IMR-90 (cell line): Measurements from ENCODE around the gene KCNAB1. TPM values are rescaled to one million over a fixed set of nuclear protein-coding genes. Genes with fewer than 3 reads are reported as not detected.

ENCODE experiments used
- ATAC-seq: fragments of 200-7000 bp; cut with Tn5 transposase; 2 replicates; pipeline ENCODE4 v1.9.1; 2020; ENCODE audit warnings: low read depth, mild to moderate bottlenecking, moderate library complexity
- BruUV-seq: library from RNA; stranded (reverse); fragments of 400-500 nt; replicated peaks from 2 replicates; lab custom pipeline; 2021; lab: Mats Ljungman, UMichigan
- CTCF ChIA-PET: fragments of 300-600 bp; formaldehyde crosslinking; extraction: SDS; loops from one replicate; lab custom pipeline; 2021; ENCODE audit warnings: antibody characterized with exemption; lab: Yijun Ruan, JAX
- POLR2A ChIA-PET: fragments of 300-600 bp; sonication (Branson Sonifier 250); formaldehyde crosslinking; loops from one replicate; lab custom pipeline; 2022; ENCODE audit warnings: antibody characterized with exemption; ENCODE audit not compliant: unreplicated experiment; lab: Charles Lee
- DNase-seq: peaks from one replicate; pipeline ENCODE4 v3.0.0; 2013
- H2AFZ ChIP-seq: replicated peaks from 2 replicates; pipeline ENCODE3; 2013; ENCODE audit warnings: low read length, mild to moderate bottlenecking; ENCODE audit not compliant: poor library complexity
- H2AK5ac ChIP-seq: 2 replicates; pipeline ENCODE4 v1.6.1; 2013; ENCODE audit warnings: low read depth, low read length, inconsistent platforms
- H2AK9ac ChIP-seq: replicated peaks from 2 replicates; pipeline ENCODE3; 2013; ENCODE audit warnings: mild to moderate bottlenecking, low read depth, low read length, moderate library complexity; ENCODE audit not compliant: poor library complexity
- H2BK120ac ChIP-seq: 2 replicates; pipeline ENCODE4 v1.6.1; 2013; ENCODE audit warnings: low read depth, low read length, inconsistent platforms
- H2BK15ac ChIP-seq: 3 replicates; pipeline ENCODE4 v1.6.1; 2013; ENCODE audit warnings: low read depth, low read length, inconsistent platforms
- H2BK20ac ChIP-seq: 2 replicates; pipeline ENCODE4 v1.6.1; 2013; ENCODE audit warnings: low read depth, mild to moderate bottlenecking, inconsistent platforms, low read length, moderate library complexity
- H2BK5ac ChIP-seq: 2 replicates; pipeline ENCODE4 v1.6.1; 2013; ENCODE audit warnings: mild to moderate bottlenecking, low read depth, low read length, inconsistent platforms; ENCODE audit not compliant: poor library complexity, severe bottlenecking
- H3K14ac ChIP-seq: replicated peaks from 2 replicates; pipeline ENCODE4 v1.6.1; 2013; ENCODE audit warnings: low read depth, low read length, inconsistent platforms
- H3K18ac ChIP-seq: 2 replicates; pipeline ENCODE4 v1.6.1; 2013; ENCODE audit warnings: low read depth, low read length, control low read depth
- H3K23ac ChIP-seq: 2 replicates; pipeline ENCODE4 v1.6.1; 2013; ENCODE audit warnings: low read depth, low read length, inconsistent platforms
- H3K27ac ChIP-seq: 2 replicates; pipeline ENCODE4 v1.5.1; 2013; ENCODE audit warnings: mild to moderate bottlenecking, control low read depth, low read length; ENCODE audit not compliant: insufficient read depth
- H3K27me3 ChIP-seq: 2 replicates; pipeline ENCODE4 v1.6.1; 2013; ENCODE audit warnings: low read length; ENCODE audit not compliant: control insufficient read depth, insufficient read depth
- H3K36me3 ChIP-seq: 2 replicates; pipeline ENCODE4 v1.6.1; 2013; ENCODE audit warnings: low read length, mixed read lengths; ENCODE audit not compliant: control insufficient read depth, insufficient read depth
- H3K4ac ChIP-seq: 2 replicates; pipeline ENCODE4 v1.6.1; 2013; ENCODE audit warnings: low read depth, low read length, inconsistent platforms
- H3K4me1 ChIP-seq: 2 replicates; pipeline ENCODE4 v1.6.1; 2013; ENCODE audit warnings: low read length, mixed read lengths; ENCODE audit not compliant: control insufficient read depth, insufficient read depth
- H3K4me2 ChIP-seq: 2 replicates; pipeline ENCODE4 v1.6.1; 2013; ENCODE audit warnings: low read depth, mild to moderate bottlenecking, control low read depth, low read length, moderate library complexity
- H3K4me3 ChIP-seq: 2 replicates; pipeline ENCODE4 v1.5.1; 2013; ENCODE audit warnings: low read depth, mild to moderate bottlenecking, control low read depth, low read length, moderate library complexity; ENCODE audit not compliant: insufficient read depth
- H3K56ac ChIP-seq: 2 replicates; pipeline ENCODE4 v1.6.1; 2013; ENCODE audit warnings: low read length, inconsistent platforms; ENCODE audit not compliant: insufficient read depth; ENCODE audit errors: extremely low read depth
- H3K79me1 ChIP-seq, 2 experiments: 2 replicates each; pipeline ENCODE4 v1.6.1; 2013; ENCODE audit warnings: low read length in 2 of 2, inconsistent platforms in 1 of 2, low read depth in 1 of 2
- H3K9ac ChIP-seq: 2 replicates; pipeline ENCODE4 v1.6.1; 2013; ENCODE audit warnings: low read depth, low read length, control low read depth
- H3K9me1 ChIP-seq: 2 replicates; pipeline ENCODE4 v1.6.1; 2013; ENCODE audit warnings: low read length, inconsistent platforms; ENCODE audit not compliant: insufficient read depth
- H3K9me3 ChIP-seq: 2 replicates; pipeline ENCODE4 v1.6.1; 2013; ENCODE audit warnings: low read length; ENCODE audit not compliant: control insufficient read depth, insufficient read depth
- H4K20me1 ChIP-seq: 2 replicates; pipeline ENCODE4 v1.6.1; 2013; ENCODE audit warnings: low read length, inconsistent platforms; ENCODE audit not compliant: insufficient read depth
- H4K5ac ChIP-seq: 2 replicates; pipeline ENCODE4 v1.6.1; 2013; ENCODE audit warnings: mild to moderate bottlenecking, low read depth, low read length, control low read depth
- H4K8ac ChIP-seq, 2 experiments: 2 replicates each; pipeline ENCODE4 v1.6.1; 2013; ENCODE audit warnings: low read depth in 2 of 2, low read length in 2 of 2, control low read depth in 1 of 2, inconsistent platforms in 1 of 2
- H4K91ac ChIP-seq: 2 replicates; pipeline ENCODE4 v1.6.1; 2013; ENCODE audit warnings: low read depth, low read length, inconsistent platforms; ENCODE audit not compliant: insufficient read depth
- FOS ChIP-seq: fragments of 150-350 bp; IDR thresholded peaks from 2 replicates; pipeline ENCODE4 v1.6.1; 2016; ENCODE audit warnings: low read depth, low read length
- MAZ ChIP-seq: IDR thresholded peaks from 2 replicates; pipeline ENCODE4 v1.6.1; 2012; ENCODE audit warnings: low read depth, mild to moderate bottlenecking, low read length, improper control_type of control experiment, moderate library complexity, borderline replicate concordance
- NFE2L2 ChIP-seq: fragments of 150-350 bp; IDR thresholded peaks from 2 replicates; pipeline ENCODE4 v1.6.1; 2016; ENCODE audit warnings: low read depth, mild to moderate bottlenecking, low read length
- POLR2A ChIP-seq: IDR thresholded peaks from 2 replicates; pipeline ENCODE4 v1.6.1; 2012; ENCODE audit warnings: mild to moderate bottlenecking, low read depth, low read length
- RFX5 ChIP-seq: IDR thresholded peaks from 2 replicates; pipeline ENCODE4 v1.8.0; 2012; ENCODE audit warnings: low read depth, mild to moderate bottlenecking, low read length, moderate library complexity
- SMC3 ChIP-seq: fragments of 150-350 bp; IDR thresholded peaks from 2 replicates; pipeline ENCODE4 v1.6.1; 2016; ENCODE audit warnings: low read depth, mild to moderate bottlenecking, antibody characterized with exemption, low read length, moderate library complexity
- USF2 ChIP-seq: fragments of 150-350 bp; IDR thresholded peaks from 2 replicates; pipeline ENCODE4 v1.6.1; 2017; ENCODE audit warnings: mild to moderate bottlenecking, antibody characterized with exemption, low read length, low read depth
- WGBS, 2 experiments: methylation state at CpG; one replicate each; pipeline versions ENCODE4 v1.1.5 to v1.1.7; 2013; ENCODE audit warnings: missing lambda C conversion rate in 2 of 2; ENCODE audit not compliant: insufficient read length in 1 of 2; ENCODE audit errors: extremely low coverage in 2 of 2; 5-methylcytosine and 5-hydroxymethylcytosine counted together
- dilution Hi-C: fragments of 300-500 bp; cut with HindIII; formaldehyde crosslinking; loops from one replicate; pipeline ENCODE4 v1.14.3; 2018; ENCODE audit warnings: low sequenced_read_pairs; ENCODE audit not compliant: unreplicated experiment
- in situ Hi-C: fragments of 300-500 bp; cut with MboI; formaldehyde crosslinking; loops from 3 replicates; pipeline ENCODE4 v1.14.3; 2019; ENCODE audit warnings: low sequenced_read_pairs, inconsistent platforms, mixed read lengths
- intact Hi-C: fragments of 100-400 bp; cut with micrococcal nuclease; formaldehyde crosslinking; loops from 2 replicates; pipeline ENCODE4 v1.10.0; 2022
- polyA plus RNA-seq, 3 experiments: library from polyadenylated mRNA; depleted of rRNA; stranded (reverse); fragments of >200 nt; gene quantifications; 2 replicates each; pipeline ENCODE4 v1.2.3, GENCODE V29; 2012; ENCODE audit warnings: low replicate concordance in 1 of 3
- total RNA-seq: library from RNA; depleted of rRNA; stranded (reverse); fragments of >200 nt; gene quantifications from 2 replicates; pipeline ENCODE4 v1.2.3, GENCODE V29; 2012

The KCNAB1 gene
- total and polyA plus RNA-seq, 2 of the 4 experiments (the other 2 are of a cell fraction), result under 0.01 to 0.07 TPM

GRCh38 chr3:156209631-156210335 is 89.4 kb downstream of the KCNAB1 start (continued):
- TF ChIP-seq RFX5, result no peak

- CTCF ChIA-PET, result no interaction called here
- no peak overlapping the region; the same call in 1 of the 2 replicates for H2BK120ac ChIP-seq
- H3K4me3 ChIP-seq, result no peak overlapping the region
- peaks cover 3% of the 10 kb centered on the region; the same call in 1 of the 2 replicates for H3K9me1 ChIP-seq
- in situ Hi-C loops, result no loop called here
- no peak overlapping the region for H2BK15ac ChIP-seq
- H2AFZ ChIP-seq, result no peak overlapping the region
- 0 out of 2 replicates have a peak overlapping the region, but pooled peaks have one; percentile 20 for H2BK20ac ChIP-seq
- H2BK5ac ChIP-seq, result no peak overlapping the region
- H3K23ac ChIP-seq, result no peak overlapping the region
- no peaks in the 10 kb centered on the region for H3K79me1 ChIP-seq
- no peak overlapping the region for H3K18ac ChIP-seq
- peak overlapping the region; percentile 18; the same call in 1 of the 2 replicates for H3K14ac ChIP-seq
- no peaks in the 10 kb centered on the region for H3K27me3 ChIP-seq
- no peak overlapping the region for H3K56ac ChIP-seq
- TF ChIP-seq USF2, result no peak
- no peak for TF ChIP-seq NFE2L2
- no peak for TF ChIP-seq POLR2A
- TF ChIP-seq SMC3, result no peak
- no peak for TF ChIP-seq MAZ
- TF ChIP-seq FOS, result no peak
- TF ChIP-seq RFX5, result no peak
- no peak for ATAC-seq
- no peak overlapping the region for H3K4ac ChIP-seq
- no peak overlapping the region for H4K5ac ChIP-seq
- no TSS peak for BruUV-seq
- POLR2A ChIA-PET, result no interaction called here
- DNase-seq, result peak; percentile 68
- H3K27ac ChIP-seq, result no peak overlapping the region
- no CpG with 5 or more reads among the region's 2 CpGs for WGBS, 2 experiments
- H4K20me1 ChIP-seq, result no peaks in the 10 kb centered on the region
- H3K9me3 ChIP-seq, result no peaks in the 10 kb centered on the region
- no peak overlapping the region for H3K9ac ChIP-seq
- H3K36me3 ChIP-seq, result no peaks in the 10 kb centered on the region
- dilution Hi-C loops, result no loop called here
- H3K4me2 ChIP-seq, result no peak overlapping the region
- H4K8ac ChIP-seq, result no peak overlapping the region
- H4K91ac ChIP-seq, result no peak overlapping the region
- intact Hi-C loops, result no loop called here
- H3K4me1 ChIP-seq, result peaks cover 4% of the 10 kb centered on the region; the same call in 1 of the 2 replicates
- no peak overlapping the region for H2AK5ac ChIP-seq
- H2AK9ac ChIP-seq, result no peak overlapping the region
Measured at GRCh38 chr3:156211583-156211982, 91.2 kb downstream of the KCNAB1 start.
